Neuronal stem cell (in vitro differentiated cells): Measurements from ENCODE around the gene BRSK2.

ENCODE experiments used
- DNase-seq: peaks from one replicate; pipeline ENCODE4 v3.0.0-alpha.2; 2013; ENCODE audit warnings: low spot score
- H2AFZ ChIP-seq: one replicate; pipeline ENCODE4 v1.6.1; 2013; ENCODE audit warnings: mild to moderate bottlenecking, low read length, inconsistent platforms
- H2AK5ac ChIP-seq: 2 replicates; pipeline ENCODE4 v1.6.1; 2013; ENCODE audit warnings: low read depth, mild to moderate bottlenecking, inconsistent platforms, low read length, moderate library complexity, mixed read lengths
- H2BK120ac ChIP-seq: 2 replicates; pipeline ENCODE4 v1.6.1; 2013; ENCODE audit warnings: low read depth, mild to moderate bottlenecking, inconsistent platforms, low read length, moderate library complexity, mixed read lengths
- H2BK12ac ChIP-seq: one replicate; pipeline ENCODE4 v1.6.1; 2013; ENCODE audit warnings: low read length, inconsistent platforms
- H2BK15ac ChIP-seq: 2 replicates; pipeline ENCODE4 v1.6.1; 2013; ENCODE audit warnings: mild to moderate bottlenecking, low read length, inconsistent platforms, mixed read lengths
- H2BK5ac ChIP-seq: one replicate; pipeline ENCODE4 v1.6.1; 2013; ENCODE audit warnings: inconsistent platforms, mild to moderate bottlenecking, low read length, moderate library complexity
- H3K14ac ChIP-seq: one replicate; pipeline ENCODE4 v1.6.1; 2013; ENCODE audit warnings: low read length, inconsistent platforms
- H3K18ac ChIP-seq: 2 replicates; pipeline ENCODE4 v1.6.1; 2013; ENCODE audit warnings: low read length, inconsistent platforms
- H3K23ac ChIP-seq: 2 replicates; pipeline ENCODE4 v1.6.1; 2013; ENCODE audit warnings: low read depth, mild to moderate bottlenecking, mixed read lengths, low read length, inconsistent platforms; ENCODE audit not compliant: poor library complexity
- H3K27ac ChIP-seq: replicated peaks from 3 replicates; pipeline ENCODE4 v1.5.1; 2013; ENCODE audit warnings: low read length, inconsistent platforms
- H3K27me3 ChIP-seq, 3 experiments: 2 replicates each; pipeline ENCODE4 v1.6.1; 2013; ENCODE audit warnings: low read length in 3 of 3, mild to moderate bottlenecking in 2 of 3, inconsistent platforms in 1 of 3, low read depth in 1 of 3, mixed read lengths in 1 of 3, moderate library complexity in 1 of 3; ENCODE audit not compliant: control insufficient read depth in 3 of 3, insufficient read depth in 3 of 3
- H3K36me3 ChIP-seq, 2 donors: replicated peaks in 1 of 2; 2 replicates each; pipeline ENCODE4 v1.6.1; 2013; ENCODE audit warnings: low read length in 2 of 2; ENCODE audit not compliant: control insufficient read depth in 2 of 2, insufficient read depth in 2 of 2
- H3K4ac ChIP-seq: 2 replicates; pipeline ENCODE4 v1.6.1; 2013; ENCODE audit warnings: inconsistent platforms, mild to moderate bottlenecking, low read length, moderate library complexity
- H3K4me1 ChIP-seq, 2 donors: 1 replicate in 1 of 2; 2 replicates in 1 of 2; pipeline ENCODE4 v1.6.1; 2013; ENCODE audit warnings: low read length in 2 of 2, low read depth in 1 of 2; ENCODE audit not compliant: control insufficient read depth in 2 of 2, insufficient read depth in 1 of 2
- H3K4me2 ChIP-seq: one replicate; pipeline ENCODE4 v1.6.1; 2013; ENCODE audit warnings: mild to moderate bottlenecking, low read length, inconsistent platforms; ENCODE audit not compliant: insufficient read depth, poor library complexity, severe bottlenecking
- H3K4me3 ChIP-seq, 2 donors: 2 replicates each; pipeline ENCODE4 v1.5.1; 2013; ENCODE audit warnings: low read length in 2 of 2, mild to moderate bottlenecking in 2 of 2, inconsistent platforms in 1 of 2, moderate library complexity in 1 of 2
- H3K79me1 ChIP-seq: one replicate; pipeline ENCODE4 v1.6.1; 2013; ENCODE audit warnings: low read depth, mild to moderate bottlenecking, inconsistent platforms, low read length, moderate library complexity
- H3K9ac ChIP-seq: one replicate; pipeline ENCODE4 v1.6.1; 2013; ENCODE audit warnings: mild to moderate bottlenecking, low read depth, low read length, inconsistent platforms; ENCODE audit not compliant: poor library complexity
- H3K9me3 ChIP-seq, 2 donors: replicated peaks in 1 of 2; 2 replicates each; pipeline versions ENCODE3 to v1.6.1; 2013; ENCODE audit warnings: low read length in 2 of 2, mild to moderate bottlenecking in 2 of 2, inconsistent platforms in 1 of 2, low read depth in 1 of 2, mixed read lengths in 1 of 2, moderate library complexity in 1 of 2; ENCODE audit not compliant: control insufficient read depth in 2 of 2, insufficient read depth in 1 of 2
- H4K8ac ChIP-seq: one replicate; pipeline ENCODE4 v1.6.1; 2013; ENCODE audit warnings: low read depth, mild to moderate bottlenecking, inconsistent platforms, low read length, moderate library complexity
- H4K91ac ChIP-seq: one replicate; pipeline ENCODE4 v1.6.1; 2013; ENCODE audit warnings: low read length, low read depth, mild to moderate bottlenecking, inconsistent platforms; ENCODE audit not compliant: poor library complexity
- WGBS, 2 donors: extraction: QIAGEN DNeasy Blood & Tissue Kit; methylation state at CpG; one replicate each; pipeline ENCODE4 v1.1.7; 2013; ENCODE audit warnings: missing lambda C conversion rate in 2 of 2, mixed read lengths in 1 of 2; ENCODE audit not compliant: insufficient read length in 2 of 2, insufficient replicate concordance in 1 of 2; ENCODE audit errors: extremely low coverage in 2 of 2; 5-methylcytosine and 5-hydroxymethylcytosine counted together

The BRSK2 gene

DNA sequence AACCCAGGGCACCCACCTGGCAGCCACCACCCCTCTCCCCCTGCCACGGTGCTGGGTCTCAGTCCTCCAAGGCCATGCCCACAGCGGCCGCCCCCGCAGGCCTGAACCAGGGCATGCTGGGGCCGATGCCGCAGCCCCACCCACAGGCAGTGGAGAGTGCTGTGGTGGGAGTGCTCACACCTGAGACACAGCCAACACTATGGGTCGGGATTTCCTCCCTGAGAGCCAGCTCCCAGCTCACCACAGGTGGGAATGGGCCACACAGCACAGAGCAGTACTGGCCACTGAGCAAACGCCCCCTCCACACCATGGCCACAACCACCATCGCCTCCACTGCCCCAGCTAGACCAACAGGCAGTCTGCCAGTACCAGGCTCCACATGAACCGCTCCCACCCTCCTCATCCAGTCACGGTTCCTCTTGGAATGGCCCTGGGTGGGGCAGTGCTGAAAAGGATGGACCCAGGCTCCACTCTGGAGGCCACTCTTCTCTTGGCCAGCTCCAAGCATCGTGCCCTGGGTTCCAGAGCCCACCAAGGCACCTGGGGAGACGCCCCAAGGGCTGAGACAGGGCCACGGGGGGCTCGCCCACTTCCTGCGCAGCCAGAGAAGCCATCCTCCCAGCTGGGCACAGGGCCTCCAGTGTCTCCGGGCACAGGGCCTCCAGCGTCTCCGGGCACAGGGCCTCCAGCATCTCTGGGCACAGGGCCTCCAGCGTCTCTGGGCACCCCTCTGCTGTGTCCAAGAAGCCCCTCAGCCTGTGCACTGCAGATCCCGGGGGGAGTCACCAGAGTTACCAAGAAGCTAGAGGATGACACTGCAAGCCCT lies 82.7 kb downstream of the BRSK2 start:
- Histone ChIP-seq H3K14ac (peak overlapping the region; percentile 38), H3K23ac (no peak overlapping the region), H3K4me3 (no peak overlapping the region), H2BK120ac (no peak overlapping the region), H3K4me2 (peak overlapping the region; percentile 2), H4K91ac (no peak overlapping the region), H3K79me1 (peaks cover 2% of the 10 kb centered on the region), H3K27me3 (no peaks in the 10 kb centered on the region), H2BK15ac (no peak overlapping the region), H2BK12ac (no peak overlapping the region), H2AK5ac (no peak overlapping the region), H3K36me3 (peaks cover 2 to 16% of the 10 kb centered on the region in 2 donors), H3K4ac (no peak overlapping the region), H4K8ac (no peak overlapping the region), H3K9me3 (no peaks in the 10 kb centered on the region), H2AFZ (no peak overlapping the region), H3K9ac (peak overlapping the region; percentile 60), H3K4me1 (peaks cover 0 to 7% of the 10 kb centered on the region in 2 donors), H3K27ac (no peak overlapping the region), H3K18ac (peak overlapping the region; percentile 44), H2BK5ac (no peak overlapping the region)
- no CpG with 5 or more reads among the region's 21 CpGs for WGBS, 2 donors
- DNase-seq: no peak

DNA sequence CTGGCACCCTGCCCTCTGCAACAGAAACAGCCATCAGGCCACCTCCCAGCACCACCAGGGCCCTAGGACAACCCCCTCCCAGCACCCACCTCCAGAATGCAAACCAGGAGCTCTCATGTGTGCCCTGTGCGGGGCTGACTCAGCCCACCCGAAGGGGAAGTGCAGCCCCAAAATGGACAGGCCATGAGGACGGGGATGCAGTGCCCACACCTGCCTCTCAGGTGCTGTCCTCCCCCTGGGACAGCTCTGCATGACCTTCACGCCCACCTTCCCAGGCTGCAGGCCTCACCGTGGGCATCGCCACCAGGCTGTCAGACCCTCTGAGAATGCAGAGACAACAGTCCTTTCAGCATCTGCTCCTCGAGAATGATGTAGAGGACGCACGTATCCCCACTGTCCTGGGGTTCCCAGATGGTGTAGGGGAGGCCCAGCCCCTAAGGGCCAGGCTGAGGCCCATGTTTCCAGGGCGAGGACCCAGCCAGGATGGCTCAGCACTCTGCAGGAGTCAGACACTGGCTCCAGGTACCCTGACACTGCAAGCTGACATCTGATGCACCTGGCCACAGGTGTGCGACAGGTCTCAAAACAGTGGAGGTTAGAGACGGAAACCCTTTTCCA lies 83.4 kb downstream of the BRSK2 start:
- Histone ChIP-seq H3K23ac (peak overlapping the region; percentile 34), H4K91ac (no peak overlapping the region), H3K79me1 (peaks cover 2% of the 10 kb centered on the region), H3K4me1 (peaks cover 0 to 4% of the 10 kb centered on the region in 2 donors), H2BK120ac (no peak overlapping the region), H4K8ac (no peak overlapping the region), H2BK5ac (no peak overlapping the region), H3K9ac (no peak overlapping the region), H3K27ac (no peak overlapping the region), H3K18ac (peak overlapping the region; percentile 28), H2BK12ac (no peak overlapping the region), H3K27me3 (no peaks in the 10 kb centered on the region), H2AK5ac (no peak overlapping the region), H3K4ac (peak overlapping the region; percentile 66), H3K4me3 (no peak overlapping the region), H2AFZ (no peak overlapping the region), H3K9me3 (no peaks in the 10 kb centered on the region), H3K4me2 (no peak overlapping the region), H2BK15ac (no peak overlapping the region), H3K14ac (peak overlapping the region; percentile 21), H3K36me3 (peaks cover 2 to 20% of the 10 kb centered on the region in 2 donors)
- DNase-seq: no peak
- WGBS, 2 donors: no CpG with 5 or more reads among the region's 12 CpGs

DNA sequence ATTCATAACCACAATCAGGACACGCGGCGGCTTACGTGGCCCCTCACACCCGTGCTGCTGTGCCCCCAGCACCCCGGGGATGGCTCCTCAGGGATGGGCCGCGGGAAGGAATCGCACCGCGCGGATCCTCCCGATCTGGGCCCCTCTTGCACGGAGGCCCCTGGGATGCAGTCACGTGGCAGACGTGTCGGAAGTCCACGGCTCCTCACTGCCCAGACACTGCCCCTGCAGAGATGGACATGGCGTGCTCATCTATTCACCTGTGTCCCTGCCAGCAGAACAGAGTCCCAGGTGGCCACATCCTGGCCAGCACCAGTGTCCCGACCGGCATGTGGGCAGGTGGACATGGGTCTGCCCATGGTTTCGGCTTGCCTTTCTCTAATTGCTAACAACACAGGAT lies 84.1 kb downstream of the BRSK2 start:
- H3K14ac ChIP-seq: no peak overlapping the region
- no peak overlapping the region for H3K4ac ChIP-seq
- H3K18ac ChIP-seq: no peak overlapping the region
- H2BK12ac ChIP-seq: no peak overlapping the region
- H2BK120ac ChIP-seq: no peak overlapping the region
- WGBS, 2 donors: no CpG with 5 or more reads among the region's 22 CpGs
- H3K27me3 ChIP-seq: no peaks in the 10 kb centered on the region
- no peak overlapping the region for H4K8ac ChIP-seq
- H2AK5ac ChIP-seq: no peak overlapping the region
- H3K4me1 ChIP-seq: peaks cover 0 to 8% of the 10 kb centered on the region in 2 donors
- H3K9ac ChIP-seq: no peak overlapping the region
- no peak overlapping the region for H3K23ac ChIP-seq
- no peak overlapping the region for H3K4me2 ChIP-seq
- H3K27ac ChIP-seq: no peak overlapping the region
- no peak overlapping the region for H2AFZ ChIP-seq
- no peak overlapping the region for H2BK15ac ChIP-seq
- DNase-seq: no peak
- H4K91ac ChIP-seq: no peak overlapping the region
- H3K4me3 ChIP-seq: no peak overlapping the region
- no peaks in the 10 kb centered on the region for H3K9me3 ChIP-seq
- H2BK5ac ChIP-seq: no peak overlapping the region
- peaks cover 4 to 23% of the 10 kb centered on the region in 2 donors for H3K36me3 ChIP-seq
- H3K79me1 ChIP-seq: peaks cover 2% of the 10 kb centered on the region

DNA sequence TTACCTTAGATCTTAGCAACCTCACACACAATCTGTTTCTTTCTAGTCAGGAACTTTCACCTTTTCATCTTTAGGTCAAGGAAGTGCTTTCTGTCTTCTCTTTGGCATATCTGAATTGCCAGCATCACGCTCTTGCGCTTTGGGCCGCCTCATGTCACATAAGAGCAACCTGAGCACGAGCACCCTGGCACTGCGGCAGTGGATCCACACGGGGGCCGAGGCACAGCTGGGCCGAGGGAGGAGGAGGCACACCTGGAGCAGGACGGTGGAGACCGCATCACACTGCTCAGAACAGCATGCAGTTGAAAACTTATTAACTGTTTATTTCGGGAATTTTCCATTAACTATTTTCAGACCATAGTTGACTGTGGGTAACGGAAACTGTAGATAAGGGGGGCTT lies 86.1 kb downstream of the BRSK2 start:
- Histone ChIP-seq H3K14ac (peak overlapping the region; percentile 25), H3K36me3 (peaks cover 12 to 23% of the 10 kb centered on the region in 2 donors), H2AFZ (no peak overlapping the region), H4K8ac (no peak overlapping the region), H3K23ac (no peak overlapping the region), H3K27ac (no peak overlapping the region), H3K4me3 (no peak overlapping the region), H3K79me1 (peaks cover 3% of the 10 kb centered on the region), H3K4me2 (no peak overlapping the region), H2BK12ac (no peak overlapping the region), H2AK5ac (no peak overlapping the region), H2BK15ac (no peak overlapping the region), H2BK120ac (no peak overlapping the region), H3K4me1 (peaks cover 0 to 5% of the 10 kb centered on the region in 2 donors), H3K27me3 (no peaks in the 10 kb centered on the region), H3K9me3 (no peaks in the 10 kb centered on the region), H2BK5ac (no peak overlapping the region), H3K4ac (no peak overlapping the region), H4K91ac (no peak overlapping the region), H3K9ac (no peak overlapping the region), H3K18ac (no peak overlapping the region)
- no CpG with 5 or more reads among the region's 12 CpGs for WGBS, 2 donors
- DNase-seq: no peak
